ENCODE data around the gene MAPKAP1.
"Not testable (repeated sequence)": the region's sequence is repeated elsewhere in the genome, so short reads cannot be mapped to it uniquely, and the experiment has no call there.

GRCh38 chr9:125566051-125566450 lies 141.0 kb downstream of the MAPKAP1 start:
- TF ChIP-seq, protein P1, sequence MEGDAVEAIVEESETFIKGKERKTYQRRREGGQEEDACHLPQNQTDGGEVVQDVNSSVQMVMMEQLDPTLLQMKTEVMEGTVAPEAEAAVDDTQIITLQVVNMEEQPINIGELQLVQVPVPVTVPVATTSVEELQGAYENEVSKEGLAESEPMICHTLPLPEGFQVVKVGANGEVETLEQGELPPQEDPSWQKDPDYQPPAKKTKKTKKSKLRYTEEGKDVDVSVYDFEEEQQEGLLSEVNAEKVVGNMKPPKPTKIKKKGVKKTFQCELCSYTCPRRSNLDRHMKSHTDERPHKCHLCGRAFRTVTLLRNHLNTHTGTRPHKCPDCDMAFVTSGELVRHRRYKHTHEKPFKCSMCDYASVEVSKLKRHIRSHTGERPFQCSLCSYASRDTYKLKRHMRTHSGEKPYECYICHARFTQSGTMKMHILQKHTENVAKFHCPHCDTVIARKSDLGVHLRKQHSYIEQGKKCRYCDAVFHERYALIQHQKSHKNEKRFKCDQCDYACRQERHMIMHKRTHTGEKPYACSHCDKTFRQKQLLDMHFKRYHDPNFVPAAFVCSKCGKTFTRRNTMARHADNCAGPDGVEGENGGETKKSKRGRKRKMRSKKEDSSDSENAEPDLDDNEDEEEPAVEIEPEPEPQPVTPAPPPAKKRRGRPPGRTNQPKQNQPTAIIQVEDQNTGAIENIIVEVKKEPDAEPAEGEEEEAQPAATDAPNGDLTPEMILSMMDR (conservative IDR thresholded peaks at IDR 0.05 in 1 of 2, IDR thresholded peaks at IDR 0.05 in 1 of 2; ENCODE audit: extremely low read depth in 1 of 2, insufficient read depth in 1 of 2, low read depth in 1 of 2, low read length in 2 of 2), result not testable (repeated sequence)
- TF ChIP-seq EZH2 (IDR thresholded peaks at IDR 0.05; ENCODE audit: borderline replicate concordance, low read length), result not testable (repeated sequence)

All from mammary epithelial cell (primary cell).